PFSK-1 (cell line): ENCODE measurements around the gene CELF5.

Experiments
- FOXP2 ChIP-seq: optimal IDR thresholded peaks from 2 replicates; pipeline ENCODE3; 2011; ENCODE audit warnings: borderline replicate concordance, control low read depth, inconsistent platforms; ENCODE audit not compliant: insufficient read depth; ENCODE audit errors: extremely low read length, extremely low read depth
- POLR2AphosphoS5 ChIP-seq: IDR thresholded peaks from 2 replicates; pipeline ENCODE4 v1.6.1; 2012; ENCODE audit warnings: low read depth, mild to moderate bottlenecking, control low read depth, low read length, moderate library complexity
- SIN3A ChIP-seq: IDR thresholded peaks from 2 replicates; pipeline ENCODE4 v1.6.1; 2012; ENCODE audit warnings: mild to moderate bottlenecking, low read length, moderate library complexity, borderline replicate concordance; ENCODE audit not compliant: insufficient read depth
- TAF1 ChIP-seq: IDR thresholded peaks from 2 replicates; pipeline ENCODE4 v1.6.1; 2012; ENCODE audit warnings: low read length, control low read depth, borderline replicate concordance; ENCODE audit not compliant: insufficient read depth
- TF ChIP-seq, protein P1 (sequence below), 2 experiments: IDR thresholded peaks; 2 replicates each; pipeline versions ENCODE4 v1.6.1 to v1.8.0; 2011 to 2012; ENCODE audit warnings: low read depth in 2 of 2, low read length in 2 of 2, control low read depth in 1 of 2, inconsistent platforms in 1 of 2, mild to moderate bottlenecking in 1 of 2, moderate library complexity in 1 of 2; ENCODE audit not compliant: insufficient read depth in 1 of 2

Gene CELF5

DNA sequence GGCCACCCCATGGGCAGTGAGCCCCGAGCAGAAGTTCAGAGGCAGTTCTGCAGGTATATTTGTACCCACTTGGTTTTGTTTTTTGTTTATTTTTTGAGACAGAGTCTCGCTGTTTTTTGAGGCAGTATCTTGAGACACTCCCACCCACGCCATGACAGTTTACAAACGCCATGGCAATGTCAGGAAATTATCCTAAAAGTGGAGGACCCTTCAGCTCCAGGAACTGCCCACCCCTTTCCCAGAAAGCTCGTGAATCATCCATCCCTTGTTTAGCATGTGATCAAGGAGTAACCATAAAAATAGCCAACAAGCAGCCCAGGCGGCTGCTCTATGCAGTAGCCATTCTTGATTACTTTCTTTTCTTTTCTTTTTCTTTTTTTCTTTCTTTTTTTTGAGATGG, 41.0 kb downstream of the CELF5 start:
- TF ChIP-seq FOXP2 = no peak
- TF ChIP-seq TAF1 = no peak
- TF ChIP-seq SIN3A = no peak
- TF ChIP-seq, protein P1, sequence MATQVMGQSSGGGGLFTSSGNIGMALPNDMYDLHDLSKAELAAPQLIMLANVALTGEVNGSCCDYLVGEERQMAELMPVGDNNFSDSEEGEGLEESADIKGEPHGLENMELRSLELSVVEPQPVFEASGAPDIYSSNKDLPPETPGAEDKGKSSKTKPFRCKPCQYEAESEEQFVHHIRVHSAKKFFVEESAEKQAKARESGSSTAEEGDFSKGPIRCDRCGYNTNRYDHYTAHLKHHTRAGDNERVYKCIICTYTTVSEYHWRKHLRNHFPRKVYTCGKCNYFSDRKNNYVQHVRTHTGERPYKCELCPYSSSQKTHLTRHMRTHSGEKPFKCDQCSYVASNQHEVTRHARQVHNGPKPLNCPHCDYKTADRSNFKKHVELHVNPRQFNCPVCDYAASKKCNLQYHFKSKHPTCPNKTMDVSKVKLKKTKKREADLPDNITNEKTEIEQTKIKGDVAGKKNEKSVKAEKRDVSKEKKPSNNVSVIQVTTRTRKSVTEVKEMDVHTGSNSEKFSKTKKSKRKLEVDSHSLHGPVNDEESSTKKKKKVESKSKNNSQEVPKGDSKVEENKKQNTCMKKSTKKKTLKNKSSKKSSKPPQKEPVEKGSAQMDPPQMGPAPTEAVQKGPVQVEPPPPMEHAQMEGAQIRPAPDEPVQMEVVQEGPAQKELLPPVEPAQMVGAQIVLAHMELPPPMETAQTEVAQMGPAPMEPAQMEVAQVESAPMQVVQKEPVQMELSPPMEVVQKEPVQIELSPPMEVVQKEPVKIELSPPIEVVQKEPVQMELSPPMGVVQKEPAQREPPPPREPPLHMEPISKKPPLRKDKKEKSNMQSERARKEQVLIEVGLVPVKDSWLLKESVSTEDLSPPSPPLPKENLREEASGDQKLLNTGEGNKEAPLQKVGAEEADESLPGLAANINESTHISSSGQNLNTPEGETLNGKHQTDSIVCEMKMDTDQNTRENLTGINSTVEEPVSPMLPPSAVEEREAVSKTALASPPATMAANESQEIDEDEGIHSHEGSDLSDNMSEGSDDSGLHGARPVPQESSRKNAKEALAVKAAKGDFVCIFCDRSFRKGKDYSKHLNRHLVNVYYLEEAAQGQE (IDR thresholded peaks at IDR 0.05; ENCODE audit: insufficient read depth in 1 of 2, low read depth in 2 of 2, low read length in 2 of 2) = no peak
- TF ChIP-seq POLR2AphosphoS5 = no peak

DNA sequence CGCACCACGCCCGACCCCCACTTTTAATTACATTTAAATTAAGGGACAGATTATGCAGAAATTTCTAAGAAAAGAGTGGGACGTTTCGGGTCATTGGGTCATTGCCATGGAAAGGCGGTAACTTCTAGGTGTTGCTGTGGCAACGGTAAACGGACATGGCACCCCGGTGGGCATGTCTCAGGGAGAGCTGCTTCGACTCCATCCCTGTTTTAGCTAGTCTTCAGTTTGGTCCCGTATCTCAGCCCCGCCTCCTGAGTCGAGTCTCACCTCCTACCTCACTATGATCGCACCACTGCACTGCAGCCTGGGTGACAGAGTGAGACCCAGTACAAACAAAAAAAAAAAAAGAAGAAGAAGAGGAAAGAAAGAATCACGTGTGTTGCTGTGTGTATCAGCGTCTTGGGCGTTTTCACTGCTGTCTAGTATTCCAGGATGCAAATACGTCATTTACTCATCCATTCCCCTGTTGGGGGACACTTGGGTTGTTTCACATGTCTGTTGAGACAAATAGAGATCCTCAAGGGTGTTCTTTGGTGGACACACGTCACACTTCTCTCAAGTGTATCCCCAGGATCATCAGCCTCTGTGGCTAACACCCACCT, 41.7 kb downstream of the CELF5 start:
- TF ChIP-seq TAF1 (no peak), POLR2AphosphoS5 (no peak), FOXP2 (no peak), SIN3A (no peak)
- TF ChIP-seq, protein P1 (IDR thresholded peaks at IDR 0.05; ENCODE audit: insufficient read depth in 1 of 2, low read depth in 2 of 2, low read length in 2 of 2) = no peak

- no peak for TF ChIP-seq FOXP2
- no peak for TF ChIP-seq TAF1
- TF ChIP-seq POLR2AphosphoS5 = no peak
- TF ChIP-seq SIN3A = no peak
- TF ChIP-seq, protein P1 (IDR thresholded peaks at IDR 0.05; ENCODE audit: insufficient read depth in 1 of 2, low read depth in 2 of 2, low read length in 2 of 2) = no peak
Observed at GRCh38 chr19:3266792-3267514, 42.5 kb downstream of the CELF5 start.

- TF ChIP-seq, protein P1 (IDR thresholded peaks at IDR 0.05; ENCODE audit: insufficient read depth in 1 of 2, low read depth in 2 of 2, low read length in 2 of 2) = no peak
- no peak for TF ChIP-seq FOXP2
Observed at GRCh38 chr19:3268326-3268725, 43.9 kb downstream of the CELF5 start.

DNA sequence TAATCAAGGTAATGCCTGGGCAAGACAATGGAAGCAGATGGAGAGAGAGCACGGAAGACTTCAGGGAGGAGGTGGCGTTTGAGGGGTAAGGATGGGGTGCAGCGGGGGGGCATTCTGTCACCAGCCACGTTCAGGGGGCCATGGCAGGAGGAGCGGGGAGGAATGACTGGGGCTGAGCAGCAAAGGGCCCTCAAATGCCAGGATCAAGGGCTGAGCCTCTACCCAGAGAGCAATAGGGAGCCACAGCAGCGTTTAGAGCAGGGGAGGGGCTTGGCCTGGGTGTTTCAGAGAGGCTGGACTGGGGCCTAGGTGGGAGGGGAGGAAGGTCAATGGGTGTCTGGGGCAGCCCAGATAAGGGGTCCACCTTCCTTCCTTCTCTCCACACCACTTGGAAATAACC, 44.3 kb downstream of the CELF5 start:
- no peak for TF ChIP-seq TAF1
- TF ChIP-seq SIN3A = no peak
- no peak for TF ChIP-seq FOXP2
- TF ChIP-seq, protein P1 (IDR thresholded peaks at IDR 0.05; ENCODE audit: insufficient read depth in 1 of 2, low read depth in 2 of 2, low read length in 2 of 2) = no peak
- TF ChIP-seq POLR2AphosphoS5 = no peak
